HepG2 (cell line): ENCODE measurements around the gene RPS28.

Experiments
- ELF4 ChIP-seq: sonication (generic); formaldehyde crosslinking; IDR thresholded peaks from 2 replicates; pipeline ENCODE4 v1.5.0; 2020; ENCODE audit warnings: missing genetic modification reagents, mild to moderate bottlenecking, moderate library complexity, borderline replicate concordance
- MAFF ChIP-seq: IDR thresholded peaks from 2 replicates; pipeline ENCODE4 v1.6.1; 2011; ENCODE audit warnings: low read depth, low read length, improper control_type of control experiment
- RELA ChIP-seq: sonication (generic); formaldehyde crosslinking; IDR thresholded peaks from 2 replicates; pipeline ENCODE4 v1.4.0; 2020; ENCODE audit warnings: missing genetic modification reagents
- SALL1 ChIP-seq: sonication (generic); formaldehyde crosslinking; IDR thresholded peaks from 2 replicates; pipeline ENCODE4 v1.8.0; 2022; ENCODE audit warnings: mild to moderate bottlenecking, missing genetic modification reagents
- SIN3A ChIP-seq: IDR thresholded peaks from 2 replicates; pipeline ENCODE4 v1.6.1; 2011; ENCODE audit warnings: low read depth, mild to moderate bottlenecking, control low read depth, low read length, borderline replicate concordance
- ZNF138 ChIP-seq: sonication (generic); formaldehyde crosslinking; IDR thresholded peaks from 2 replicates; pipeline ENCODE4 v1.5.0; 2020; ENCODE audit warnings: mild to moderate bottlenecking, low read depth, missing genetic modification reagents
- ZNF335 ChIP-seq: sonication (generic); formaldehyde crosslinking; IDR thresholded peaks from 2 replicates; pipeline ENCODE4 v1.4.0; 2020; ENCODE audit warnings: missing genetic modification reagents
- TF ChIP-seq, protein P1 (sequence below): sonication (generic); formaldehyde crosslinking; IDR thresholded peaks from 2 replicates; pipeline ENCODE4 v1.5.0; 2020; ENCODE audit warnings: mild to moderate bottlenecking, missing genetic modification reagents, moderate library complexity
- TF ChIP-seq, protein P2 (sequence below): IDR thresholded peaks from 2 replicates; pipeline ENCODE4 v1.6.1; 2016
- TF ChIP-seq, protein P3 (sequence below): sonication (generic); formaldehyde crosslinking; IDR thresholded peaks from 2 replicates; pipeline ENCODE4 v1.4.0; 2020; ENCODE audit warnings: missing genetic modification reagents

DNA sequence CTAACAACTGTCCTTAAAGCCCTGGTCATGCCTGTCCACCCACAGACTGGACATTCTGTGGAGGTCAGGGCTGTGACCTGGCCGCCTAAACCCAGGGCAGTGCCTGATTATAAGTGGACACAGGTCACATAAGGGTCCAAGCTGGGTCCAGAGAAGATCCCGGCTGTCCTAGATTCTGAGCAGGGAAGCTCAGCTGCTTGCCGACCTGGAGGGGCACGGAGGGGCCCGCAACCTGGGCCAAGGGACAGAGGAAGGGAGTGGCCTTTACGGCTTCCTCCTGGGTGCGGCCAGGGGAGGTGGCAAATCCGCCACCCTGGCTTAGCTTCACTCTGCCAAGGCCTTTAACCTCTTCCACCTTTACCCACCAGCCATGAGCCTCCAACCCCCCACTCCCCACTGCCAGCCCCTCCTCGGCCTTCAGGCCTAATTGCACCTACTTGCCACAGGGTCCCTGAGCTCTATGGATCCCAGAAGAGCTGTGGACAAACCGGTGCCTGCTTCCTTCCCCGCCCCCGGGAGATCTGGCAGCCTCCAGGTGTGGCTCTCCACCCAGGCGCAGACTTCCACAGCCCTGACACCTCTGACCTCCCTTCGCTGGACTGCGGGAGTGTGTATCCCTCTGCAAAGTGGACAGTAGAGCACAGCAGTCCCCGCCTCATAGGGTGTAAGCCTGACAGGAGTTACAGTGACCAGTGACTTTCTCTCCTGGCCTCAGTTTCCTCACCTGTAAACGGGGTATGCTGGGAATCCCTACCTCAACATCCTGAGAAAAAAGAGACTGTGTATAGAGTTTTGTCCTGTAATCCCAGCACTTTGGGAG is 14.9 kb upstream of the RPS28 start:
- no peak for TF ChIP-seq ELF4
- TF ChIP-seq, protein P1, sequence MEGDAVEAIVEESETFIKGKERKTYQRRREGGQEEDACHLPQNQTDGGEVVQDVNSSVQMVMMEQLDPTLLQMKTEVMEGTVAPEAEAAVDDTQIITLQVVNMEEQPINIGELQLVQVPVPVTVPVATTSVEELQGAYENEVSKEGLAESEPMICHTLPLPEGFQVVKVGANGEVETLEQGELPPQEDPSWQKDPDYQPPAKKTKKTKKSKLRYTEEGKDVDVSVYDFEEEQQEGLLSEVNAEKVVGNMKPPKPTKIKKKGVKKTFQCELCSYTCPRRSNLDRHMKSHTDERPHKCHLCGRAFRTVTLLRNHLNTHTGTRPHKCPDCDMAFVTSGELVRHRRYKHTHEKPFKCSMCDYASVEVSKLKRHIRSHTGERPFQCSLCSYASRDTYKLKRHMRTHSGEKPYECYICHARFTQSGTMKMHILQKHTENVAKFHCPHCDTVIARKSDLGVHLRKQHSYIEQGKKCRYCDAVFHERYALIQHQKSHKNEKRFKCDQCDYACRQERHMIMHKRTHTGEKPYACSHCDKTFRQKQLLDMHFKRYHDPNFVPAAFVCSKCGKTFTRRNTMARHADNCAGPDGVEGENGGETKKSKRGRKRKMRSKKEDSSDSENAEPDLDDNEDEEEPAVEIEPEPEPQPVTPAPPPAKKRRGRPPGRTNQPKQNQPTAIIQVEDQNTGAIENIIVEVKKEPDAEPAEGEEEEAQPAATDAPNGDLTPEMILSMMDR: no peak
- TF ChIP-seq, protein P2, sequence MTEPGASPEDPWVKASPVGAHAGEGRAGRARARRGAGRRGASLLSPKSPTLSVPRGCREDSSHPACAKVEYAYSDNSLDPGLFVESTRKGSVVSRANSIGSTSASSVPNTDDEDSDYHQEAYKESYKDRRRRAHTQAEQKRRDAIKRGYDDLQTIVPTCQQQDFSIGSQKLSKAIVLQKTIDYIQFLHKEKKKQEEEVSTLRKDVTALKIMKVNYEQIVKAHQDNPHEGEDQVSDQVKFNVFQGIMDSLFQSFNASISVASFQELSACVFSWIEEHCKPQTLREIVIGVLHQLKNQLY (CRISPR knock-in tag): no peak
- TF ChIP-seq ZNF138: no peak
- no peak for TF ChIP-seq SIN3A
- TF ChIP-seq, protein P3, sequence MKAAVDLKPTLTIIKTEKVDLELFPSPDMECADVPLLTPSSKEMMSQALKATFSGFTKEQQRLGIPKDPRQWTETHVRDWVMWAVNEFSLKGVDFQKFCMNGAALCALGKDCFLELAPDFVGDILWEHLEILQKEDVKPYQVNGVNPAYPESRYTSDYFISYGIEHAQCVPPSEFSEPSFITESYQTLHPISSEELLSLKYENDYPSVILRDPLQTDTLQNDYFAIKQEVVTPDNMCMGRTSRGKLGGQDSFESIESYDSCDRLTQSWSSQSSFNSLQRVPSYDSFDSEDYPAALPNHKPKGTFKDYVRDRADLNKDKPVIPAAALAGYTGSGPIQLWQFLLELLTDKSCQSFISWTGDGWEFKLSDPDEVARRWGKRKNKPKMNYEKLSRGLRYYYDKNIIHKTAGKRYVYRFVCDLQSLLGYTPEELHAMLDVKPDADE (CRISPR knock-in tag): no peak
- TF ChIP-seq MAFF: no peak
- TF ChIP-seq RELA (CRISPR knock-in tag): no peak
- no peak for TF ChIP-seq SALL1 (CRISPR knock-in tag)
- no peak for TF ChIP-seq ZNF335 (CRISPR knock-in tag)
